ENCODE measurements around the gene SSBP2.

- no peak for TF ChIP-seq CTCF (IDR thresholded peaks at IDR 0.05 in 2 of 3, conservative IDR thresholded peaks at IDR 0.05 in 1 of 3; ENCODE audit: borderline replicate concordance in 1 of 3, insufficient read depth in 1 of 3, low read depth in 2 of 3, low read length in 2 of 3)
- TF ChIP-seq MAX (IDR thresholded peaks at IDR 0.05), result no peak
- no peak for TF ChIP-seq POLR2A (IDR thresholded peaks at IDR 0.05; ENCODE audit: borderline replicate concordance, extremely low read depth, insufficient read depth, insufficient read length)
- TF ChIP-seq YY1 (IDR thresholded peaks at IDR 0.05; ENCODE audit: extremely low read depth, insufficient replicate concordance, low read depth, low read length), result no peak
- TF ChIP-seq EZH2 (IDR thresholded peaks at IDR 0.05), result no peak
- no peak for TF ChIP-seq TCF7L2 (IDR thresholded peaks at IDR 0.05; ENCODE audit: borderline replicate concordance, extremely low read depth, insufficient read depth, insufficient read length)
- TF ChIP-seq RAD21 (IDR thresholded peaks at IDR 0.05; ENCODE audit: low read depth), result no peak
- TF ChIP-seq CEBPB (IDR thresholded peaks at IDR 0.05; ENCODE audit: low read depth), result no peak
- TF ChIP-seq SP1 (IDR thresholded peaks at IDR 0.05; ENCODE audit: low read depth), result no peak
- TF ChIP-seq POLR2AphosphoS5 (IDR thresholded peaks at IDR 0.05; ENCODE audit: low read depth, low read length), result no peak
- no peak for TF ChIP-seq CBX3 (IDR thresholded peaks at IDR 0.05; ENCODE audit: low read depth)
These were observed 50.7 kb downstream of the SSBP2 start for GRCh38 chr5:81700166-81700565.

Measured in HCT116 (cell line).